ENCODE measurements around the gene DYRK3. TPM values are rescaled to one million over a fixed set of nuclear protein-coding genes. Genes with fewer than 3 reads are reported as not detected.
"Not testable (repeated sequence)": the region's sequence is repeated elsewhere in the genome, so short reads cannot be mapped to it uniquely, and the experiment has no call there.

Gene DYRK3
- 13.3 and 15.8 TPM in 2 replicates for total RNA-seq

- no peak for DNase-seq (ENCODE audit: extremely low read depth, low read depth, low spot score)
Observed at GRCh38 chr1:206635080-206635977, at the start of gene DYRK3. Gene DYRK3, plus strand, starts transcription at chr1:206635536. Its CDS starts 168 bp downstream, at chr1:206635704.

- DNase-seq (ENCODE audit: extremely low read depth, low read depth, low spot score): no peak
Observed at GRCh38 chr1:206586501-206587445, 48.6 kb upstream of the DYRK3 start.

- DNase-seq (ENCODE audit: extremely low read depth, low read depth, low spot score): no peak
Observed at GRCh38 chr1:206587904-206588303, 47.4 kb upstream of the DYRK3 start.

- no peak for DNase-seq (ENCODE audit: extremely low read depth, low read depth, low spot score)
Observed at GRCh38 chr1:206588492-206588891, 46.8 kb upstream of the DYRK3 start.

GRCh38 chr1:206589206-206589605, 46.1 kb upstream of the DYRK3 start:
- no peak for DNase-seq (ENCODE audit: extremely low read depth, low read depth, low spot score)

- no peak for DNase-seq (ENCODE audit: extremely low read depth, low read depth, low spot score)
Observed at GRCh38 chr1:206590025-206590758, 45.1 kb upstream of the DYRK3 start.

GRCh38 chr1:206591226-206591625, 44.1 kb upstream of the DYRK3 start:
- no peak for DNase-seq (ENCODE audit: extremely low read depth, low read depth, low spot score)

GRCh38 chr1:206591696-206592095, 43.6 kb upstream of the DYRK3 start:
- DNase-seq (ENCODE audit: extremely low read depth, low read depth, low spot score): no peak

- no peak for DNase-seq (ENCODE audit: extremely low read depth, low read depth, low spot score)
Observed at GRCh38 chr1:206593351-206593925, 41.9 kb upstream of the DYRK3 start.

- no peak for DNase-seq (ENCODE audit: extremely low read depth, low read depth, low spot score)
Observed at GRCh38 chr1:206595581-206596318, 39.6 kb upstream of the DYRK3 start.

GRCh38 chr1:206596319-206596666, 39.0 kb upstream of the DYRK3 start:
- DNase-seq (ENCODE audit: extremely low read depth, low read depth, low spot score): no peak

GRCh38 chr1:206600527-206600926, 34.8 kb upstream of the DYRK3 start:
- DNase-seq (ENCODE audit: extremely low read depth, low read depth, low spot score): no peak

- no peak for DNase-seq (ENCODE audit: extremely low read depth, low read depth, low spot score)
Observed at GRCh38 chr1:206604861-206605260, 30.5 kb upstream of the DYRK3 start.

- DNase-seq (ENCODE audit: extremely low read depth, low read depth, low spot score): no peak
Observed at GRCh38 chr1:206606867-206607266, 28.5 kb upstream of the DYRK3 start.

- no peak for DNase-seq (ENCODE audit: extremely low read depth, low read depth, low spot score)
Observed at GRCh38 chr1:206608108-206608698, 27.1 kb upstream of the DYRK3 start.

GRCh38 chr1:206609229-206609991, 25.9 kb upstream of the DYRK3 start:
- no peak for DNase-seq (ENCODE audit: extremely low read depth, low read depth, low spot score)

- no peak for DNase-seq (ENCODE audit: extremely low read depth, low read depth, low spot score)
Observed at GRCh38 chr1:206612129-206612876, 23.0 kb upstream of the DYRK3 start, which contains the start of gene EIF2D. Gene EIF2D, minus strand, starts transcription at chr1:206612465. Its CDS starts 123 bp downstream, at chr1:206612342.

- not testable (repeated sequence) for DNase-seq (ENCODE audit: extremely low read depth, low read depth, low spot score)
Observed at GRCh38 chr1:206626396-206626795, 8.9 kb upstream of the DYRK3 start.
